K562 (cell line): Measurements from ENCODE around the gene RSPO1. TPM values are rescaled to one million over a fixed set of nuclear protein-coding genes. Genes with fewer than 3 reads are reported as not detected.

Experiments used
- ATAC-seq: fragments of 200-7000 bp; cut with Tn5 transposase; 3 replicates; pipeline ENCODE4 v1.9.1; 2020; ENCODE audit warnings: moderate library complexity
- BruUV-seq: library from RNA; stranded (reverse); fragments of 400-500 nt; replicated peaks from 2 replicates; lab custom pipeline; 2021; lab: Mats Ljungman, UMichigan
- CTCF ChIA-PET: fragments of 300-600 bp; formaldehyde crosslinking; extraction: SDS; loops from one replicate; lab custom pipeline; 2021; ENCODE audit warnings: low intra/inter-chr PET ratio; lab: Yijun Ruan, JAX
- POLR2A ChIA-PET: fragments of 300-600, 350-650 bp; sonication (Branson Sonifier 250); formaldehyde crosslinking; extraction: SDS; loops from one replicate; lab custom pipeline; 2021; ENCODE audit warnings: antibody characterized with exemption, inconsistent platforms; lab: Yijun Ruan, JAX
- DNase-seq, 4 experiments: peaks; one replicate each; pipeline versions ENCODE4 v3.0.0 to v3.0.0-alpha.2; 2011 to 2018; ENCODE audit warnings: low spot score in 3 of 4, mixed read lengths in 3 of 4; ENCODE audit errors: extremely low read depth in 1 of 4
- FAIRE-seq: peaks from 2 replicates; lab custom pipeline; 2011; peaks lifted over from hg19 to GRCh38; lab: Jason Lieb, UNC
- H2AFZ ChIP-seq: 2 replicates; pipeline ENCODE4 v1.6.0; 2011; ENCODE audit warnings: low read depth, low read length, control low read depth, inconsistent platforms
- H3K27ac ChIP-seq: fragments of 200-600 bp; 3 replicates; pipeline ENCODE4 v1.8.0; 2011; ENCODE audit warnings: low read depth, mild to moderate bottlenecking, control low read depth, inconsistent platforms, low read length, moderate library complexity, mixed read lengths; ENCODE audit errors: extremely low read depth
- H3K27me3 ChIP-seq, 2 experiments: fragments of 300-600 bp in 1 of 2; 2 replicates in 1 of 2; 3 replicates in 1 of 2; pipeline versions ENCODE4 v1.6.0 to v1.8.0; 2011; ENCODE audit warnings: inconsistent platforms in 2 of 2, low read length in 2 of 2, mild to moderate bottlenecking in 1 of 2, mixed read lengths in 1 of 2, moderate library complexity in 1 of 2; ENCODE audit not compliant: control insufficient read depth in 2 of 2, insufficient read depth in 2 of 2
- H3K36me3 ChIP-seq: fragments of 300-600 bp; 3 replicates; pipeline ENCODE4 v1.8.0; 2011; ENCODE audit warnings: mild to moderate bottlenecking, low read length, inconsistent platforms; ENCODE audit not compliant: control insufficient read depth, insufficient read depth
- H3K4me1 ChIP-seq, 2 experiments: fragments of 200-600 bp in 1 of 2; replicated peaks in 1 of 2; 2 replicates in 1 of 2; 3 replicates in 1 of 2; pipeline versions ENCODE4 v1.5.1 to v1.8.0; 2011; ENCODE audit warnings: inconsistent platforms in 2 of 2, low read length in 2 of 2, mild to moderate bottlenecking in 1 of 2, mixed read lengths in 1 of 2, moderate library complexity in 1 of 2; ENCODE audit not compliant: control insufficient read depth in 2 of 2, insufficient read depth in 2 of 2
- H3K4me2 ChIP-seq: 2 replicates; pipeline ENCODE4 v1.6.1; 2011; ENCODE audit warnings: low read length, control low read depth, inconsistent platforms, mixed read lengths; ENCODE audit not compliant: insufficient read depth
- H3K4me3 ChIP-seq: fragments of 200-600 bp; sonication (generic), shearing (Covaris generic); 2 replicates; pipeline ENCODE4 v1.5.1; 2016; ENCODE audit warnings: control low read depth, inconsistent platforms
- H3K79me2 ChIP-seq: fragments of 200-600 bp; 3 replicates; pipeline ENCODE4 v1.8.0; 2011; ENCODE audit warnings: low read length, inconsistent platforms; ENCODE audit not compliant: control insufficient read depth, insufficient read depth
- H3K9ac ChIP-seq, 2 experiments: 2 replicates each; pipeline versions ENCODE4 v1.6.0 to v1.6.1; 2011; ENCODE audit warnings: low read depth in 2 of 2, low read length in 2 of 2, control low read depth in 1 of 2, inconsistent platforms in 1 of 2, mild to moderate bottlenecking in 1 of 2, mixed read lengths in 1 of 2; ENCODE audit not compliant: insufficient read depth in 1 of 2
- H3K9me1 ChIP-seq: one replicate; pipeline ENCODE4 v1.6.0; 2011; ENCODE audit warnings: inconsistent platforms, mild to moderate bottlenecking, low read length, moderate library complexity; ENCODE audit not compliant: control insufficient read depth, insufficient read depth
- H3K9me3 ChIP-seq: replicated peaks from 2 replicates; pipeline ENCODE4 v1.5.1; 2011; ENCODE audit warnings: low read depth, low read length, inconsistent platforms; ENCODE audit not compliant: control insufficient read depth, insufficient read depth
- H4K20me1 ChIP-seq: replicated peaks from 2 replicates; pipeline ENCODE4 v1.6.1; 2011; ENCODE audit warnings: low read length, inconsistent platforms, mixed read lengths; ENCODE audit not compliant: control insufficient read depth, insufficient read depth
- CHD2 ChIP-seq: IDR thresholded peaks from 2 replicates; pipeline ENCODE4 v1.6.1; 2011; ENCODE audit warnings: low read depth, low read length
- ETV6 ChIP-seq, 3 experiments: fragments of 150-350 bp in 1 of 3; sonication (generic) in 1 of 3; formaldehyde crosslinking in 1 of 3; IDR thresholded peaks; 2 replicates each; pipeline versions ENCODE4 v1.6.1 to v1.8.0; 2014 to 2022; ENCODE audit warnings: borderline replicate concordance in 2 of 3, low read depth in 2 of 3, antibody characterized with exemption in 1 of 3, low read length in 1 of 3, mild to moderate bottlenecking in 1 of 3, missing genetic modification reagents in 1 of 3
- HLTF ChIP-seq: fragments of 450-650 bp; IDR thresholded peaks from 2 replicates; pipeline ENCODE4 v1.6.1; 2016
- MCM5 ChIP-seq: fragments of 450-650 bp; IDR thresholded peaks from 2 replicates; pipeline ENCODE4 v1.6.1; 2016; ENCODE audit warnings: low read depth
- MXI1 ChIP-seq: IDR thresholded peaks from 2 replicates; pipeline ENCODE4 v1.6.1; 2011; ENCODE audit warnings: low read depth, mild to moderate bottlenecking, improper control_type of control experiment, low read length
- NR2C2 ChIP-seq, 2 experiments: fragments of 200-800 bp in 1 of 2; sonication (Bioruptor generic) in 1 of 2; sonication (generic) in 1 of 2; formaldehyde crosslinking in 1 of 2; IDR thresholded peaks; 2 replicates each; pipeline versions ENCODE4 v1.6.1 to v1.8.0; 2016 to 2022; ENCODE audit warnings: mild to moderate bottlenecking in 1 of 2, missing compliant biosample characterization in 1 of 2, missing genetic modification characterization in 1 of 2, missing genetic modification reagents in 1 of 2
- SMAD3 ChIP-seq: fragments of 450-650 bp; formaldehyde crosslinking; conservative IDR thresholded peaks from 2 replicates; pipeline ENCODE4 v1.4.0; 2020; ENCODE audit warnings: mild to moderate bottlenecking
- SMAD4 ChIP-seq: fragments of 250-450 bp; sonication (Bioruptor Pico); conservative IDR thresholded peaks from 2 replicates; pipeline ENCODE4 v1.8.0; 2021; ENCODE audit warnings: inconsistent platforms, mild to moderate bottlenecking, moderate library complexity
- TFAM ChIP-seq: fragments of 250-450 bp; sonication (Bioruptor Pico); conservative IDR thresholded peaks from 2 replicates; pipeline ENCODE4 v1.5.0; 2021; ENCODE audit warnings: mild to moderate bottlenecking, moderate library complexity
- TGIF2 ChIP-seq: sonication (generic); formaldehyde crosslinking; IDR thresholded peaks from 2 replicates; pipeline ENCODE4 v1.8.1; 2022; ENCODE audit warnings: mild to moderate bottlenecking, missing genetic modification reagents, moderate library complexity
- ZNF12 ChIP-seq: sonication (generic); formaldehyde crosslinking; IDR thresholded peaks from 2 replicates; pipeline ENCODE4 v1.4.0; 2020; ENCODE audit warnings: mild to moderate bottlenecking, missing genetic modification reagents
- ZNF696 ChIP-seq: fragments of 250-450 bp; sonication (Bioruptor Pico); conservative IDR thresholded peaks from 2 replicates; pipeline ENCODE4 v1.4.0; 2020; ENCODE audit warnings: mild to moderate bottlenecking, moderate library complexity
- ZSCAN29 ChIP-seq: fragments of 450-650 bp; IDR thresholded peaks from 2 replicates; pipeline ENCODE4 v1.6.1; 2017
- WGBS: fragments of 100-300 bp; shearing (Covaris generic); methylation state at CpG from one replicate; pipeline ENCODE4 v1.1.6; 2016; ENCODE audit warnings: low coverage, mixed read lengths; ENCODE audit not compliant: insufficient coverage; ENCODE audit errors: missing lambda C conversion rate; 5-methylcytosine and 5-hydroxymethylcytosine counted together
- in situ Hi-C: fragments of 300-500 bp; cut with MboI; formaldehyde crosslinking; loops from 4 replicates; pipeline ENCODE4 v1.15.0; 2018; ENCODE audit warnings: inconsistent platforms, mixed read lengths
- intact Hi-C: fragments of 100-400 bp; cut with micrococcal nuclease; formaldehyde crosslinking; loops from 2 replicates; pipeline ENCODE4 v1.14.2; 2022
- polyA plus RNA-seq, 8 experiments: library from polyadenylated mRNA; depleted of rRNA in 4 of 8; stranded (reverse) in 5 of 8; unstranded in 3 of 8; fragments of >200 nt; fragmentation: Nextera tagmentation in 2 of 8; fragmentation: Illumina TruSeq in 1 of 8; extraction: Ambion mirVana in 2 of 8; extraction: Trizol in 1 of 8; gene quantifications; 2 replicates each; pipeline versions ENCODE4 v1.2.1 to v1.2.3, GENCODE V29; 2011 to 2014; ENCODE audit warnings: inconsistent platforms in 1 of 8, missing spikeins in 1 of 8
- total RNA-seq, 7 experiments: library from RNA; depleted of rRNA in 6 of 7; stranded (reverse); fragments of >200 nt in 6 of 7; fragmentation: Illumina TruSeq in 2 of 7; extraction: Trizol in 2 of 7; gene quantifications; 2 replicates each; pipeline versions ENCODE4 v1.2.1 to v1.2.3, GENCODE V29; 2011 to 2021; ENCODE audit warnings: low replicate concordance in 1 of 7
- TF ChIP-seq, protein P1 (sequence below): fragments of 250-450 bp; sonication (Bioruptor Pico); IDR thresholded peaks from 2 replicates; pipeline ENCODE4 v1.9.0; 2021; ENCODE audit warnings: mild to moderate bottlenecking, inconsistent platforms
- TF ChIP-seq, protein P2 (sequence below): fragments of 450-650 bp; IDR thresholded peaks from 2 replicates; pipeline ENCODE4 v1.6.1; 2016; ENCODE audit warnings: mild to moderate bottlenecking

The RSPO1 gene
- total and polyA plus RNA-seq, 9 of the 15 experiments (the other 6 are each of a cell fraction or from before 2014, with no cell fraction given) = not detected

DNA sequence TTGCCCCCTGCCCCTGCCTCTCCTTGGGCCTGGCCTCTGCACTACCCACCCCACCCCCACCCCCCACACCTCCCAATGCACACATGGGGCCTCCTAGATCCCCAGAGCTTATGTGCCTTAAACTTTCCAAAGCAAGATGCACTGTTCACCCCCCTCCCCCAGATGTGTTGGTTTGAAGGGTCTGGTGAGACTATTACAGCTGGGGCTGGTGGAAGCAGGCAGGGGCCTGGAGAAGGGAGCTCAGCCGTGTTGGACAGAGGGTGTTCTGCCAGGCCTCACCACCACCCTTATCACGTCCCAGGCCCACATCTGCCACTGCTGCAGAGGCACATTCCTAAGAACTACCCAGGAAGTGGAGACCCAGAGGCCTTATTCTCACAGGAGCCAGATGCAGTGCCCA lies 18.3 kb upstream of the RSPO1 start (continued):
- no peak for TF ChIP-seq TFAM (CRISPR knock-in tag)

DNA sequence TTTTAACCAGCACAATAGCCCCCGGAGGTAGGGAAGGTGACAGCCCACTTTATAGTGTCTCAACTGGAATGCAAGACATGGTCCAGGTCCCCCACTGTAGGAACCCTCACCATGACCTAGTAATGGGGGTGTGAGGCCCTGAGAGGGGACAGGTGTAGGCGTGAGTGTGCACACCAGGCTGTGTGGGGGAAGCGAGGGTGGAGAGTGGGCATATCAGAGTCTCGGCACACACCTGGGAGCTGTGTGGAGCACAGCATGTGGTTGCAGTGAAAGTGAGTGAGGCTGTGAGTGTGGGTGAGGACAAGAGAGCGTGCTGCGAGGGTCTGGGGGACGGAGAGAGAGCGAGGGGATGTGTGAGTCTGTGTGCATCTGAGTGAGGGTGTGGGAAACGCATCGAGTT lies 17.1 kb upstream of the RSPO1 start:
- TF ChIP-seq ETV6 (IDR thresholded peaks at IDR 0.05; ENCODE audit: borderline replicate concordance in 1 of 2, low read depth in 2 of 2, low read length in 1 of 2) (no peak), ETV6 (CRISPR knock-in tag; IDR thresholded peaks at IDR 0.05; ENCODE audit: borderline replicate concordance) (no peak), ZNF12 (CRISPR knock-in tag) (no peak), TGIF2 (no peak), CHD2 (no peak), SMAD4 (CRISPR knock-in tag) (no peak), SMAD3 (CRISPR knock-in tag) (no peak), MXI1 (no peak), ZSCAN29 (no peak), NR2C2 (CRISPR knock-in tag; IDR thresholded peaks at IDR 0.05) (no peak), NR2C2 (tag; IDR thresholded peaks at IDR 0.05) (no peak), ZNF696 (CRISPR knock-in tag) (no peak), HLTF (no peak), MCM5 (no peak)
- TF ChIP-seq, protein P1, sequence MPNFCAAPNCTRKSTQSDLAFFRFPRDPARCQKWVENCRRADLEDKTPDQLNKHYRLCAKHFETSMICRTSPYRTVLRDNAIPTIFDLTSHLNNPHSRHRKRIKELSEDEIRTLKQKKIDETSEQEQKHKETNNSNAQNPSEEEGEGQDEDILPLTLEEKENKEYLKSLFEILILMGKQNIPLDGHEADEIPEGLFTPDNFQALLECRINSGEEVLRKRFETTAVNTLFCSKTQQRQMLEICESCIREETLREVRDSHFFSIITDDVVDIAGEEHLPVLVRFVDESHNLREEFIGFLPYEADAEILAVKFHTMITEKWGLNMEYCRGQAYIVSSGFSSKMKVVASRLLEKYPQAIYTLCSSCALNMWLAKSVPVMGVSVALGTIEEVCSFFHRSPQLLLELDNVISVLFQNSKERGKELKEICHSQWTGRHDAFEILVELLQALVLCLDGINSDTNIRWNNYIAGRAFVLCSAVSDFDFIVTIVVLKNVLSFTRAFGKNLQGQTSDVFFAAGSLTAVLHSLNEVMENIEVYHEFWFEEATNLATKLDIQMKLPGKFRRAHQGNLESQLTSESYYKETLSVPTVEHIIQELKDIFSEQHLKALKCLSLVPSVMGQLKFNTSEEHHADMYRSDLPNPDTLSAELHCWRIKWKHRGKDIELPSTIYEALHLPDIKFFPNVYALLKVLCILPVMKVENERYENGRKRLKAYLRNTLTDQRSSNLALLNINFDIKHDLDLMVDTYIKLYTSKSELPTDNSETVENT (CRISPR knock-in tag) = no peak
- TF ChIP-seq, protein P2, sequence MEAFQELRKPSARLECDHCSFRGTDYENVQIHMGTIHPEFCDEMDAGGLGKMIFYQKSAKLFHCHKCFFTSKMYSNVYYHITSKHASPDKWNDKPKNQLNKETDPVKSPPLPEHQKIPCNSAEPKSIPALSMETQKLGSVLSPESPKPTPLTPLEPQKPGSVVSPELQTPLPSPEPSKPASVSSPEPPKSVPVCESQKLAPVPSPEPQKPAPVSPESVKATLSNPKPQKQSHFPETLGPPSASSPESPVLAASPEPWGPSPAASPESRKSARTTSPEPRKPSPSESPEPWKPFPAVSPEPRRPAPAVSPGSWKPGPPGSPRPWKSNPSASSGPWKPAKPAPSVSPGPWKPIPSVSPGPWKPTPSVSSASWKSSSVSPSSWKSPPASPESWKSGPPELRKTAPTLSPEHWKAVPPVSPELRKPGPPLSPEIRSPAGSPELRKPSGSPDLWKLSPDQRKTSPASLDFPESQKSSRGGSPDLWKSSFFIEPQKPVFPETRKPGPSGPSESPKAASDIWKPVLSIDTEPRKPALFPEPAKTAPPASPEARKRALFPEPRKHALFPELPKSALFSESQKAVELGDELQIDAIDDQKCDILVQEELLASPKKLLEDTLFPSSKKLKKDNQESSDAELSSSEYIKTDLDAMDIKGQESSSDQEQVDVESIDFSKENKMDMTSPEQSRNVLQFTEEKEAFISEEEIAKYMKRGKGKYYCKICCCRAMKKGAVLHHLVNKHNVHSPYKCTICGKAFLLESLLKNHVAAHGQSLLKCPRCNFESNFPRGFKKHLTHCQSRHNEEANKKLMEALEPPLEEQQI = no peak
- no TSS peak for BruUV-seq
- no peaks in the 10 kb centered on the region for H3K9me1 ChIP-seq
- no peak overlapping the region for H2AFZ ChIP-seq
- CTCF ChIA-PET = no interaction called here
- no peak overlapping the region for H3K27ac ChIP-seq
- H3K27me3 ChIP-seq = peaks cover 36 to 73% of the 10 kb centered on the region in 2 experiments
- H4K20me1 ChIP-seq = 0 out of 2 replicates have a peak, but pooled peaks cover 5% of the 10 kb centered on the region
- ATAC-seq = no peak
- no peak for DNase-seq
- no peak overlapping the region for H3K4me3 ChIP-seq
- H3K9ac ChIP-seq = no peak overlapping the region
- intact Hi-C loops (no loop called here), in situ Hi-C loops (no loop called here)
- POLR2A ChIA-PET = no interaction called here
- H3K79me2 ChIP-seq = no peaks in the 10 kb centered on the region
- no peak overlapping the region for H3K4me2 ChIP-seq
- under 1% methylated on average over 10 of the region's 10 CpGs for WGBS
- H3K4me1 ChIP-seq = peaks cover 0 to 3% of the 10 kb centered on the region in 2 experiments; a peak in 1 of 5 replicates
- no peak for FAIRE-seq
- H3K36me3 ChIP-seq = no peaks in the 10 kb centered on the region
- no peaks in the 10 kb centered on the region for H3K9me3 ChIP-seq
